HL-60/S4 (cell line): ENCODE measurements around the gene MACROD1.

Experiments
- in situ Hi-C: fragments of 300-500 bp; cut with MboI; formaldehyde crosslinking; loops from 2 replicates; pipeline ENCODE4 v1.14.3; 2022; ENCODE audit warnings: low sequenced_read_pairs

MACROD1 gene

DNA sequence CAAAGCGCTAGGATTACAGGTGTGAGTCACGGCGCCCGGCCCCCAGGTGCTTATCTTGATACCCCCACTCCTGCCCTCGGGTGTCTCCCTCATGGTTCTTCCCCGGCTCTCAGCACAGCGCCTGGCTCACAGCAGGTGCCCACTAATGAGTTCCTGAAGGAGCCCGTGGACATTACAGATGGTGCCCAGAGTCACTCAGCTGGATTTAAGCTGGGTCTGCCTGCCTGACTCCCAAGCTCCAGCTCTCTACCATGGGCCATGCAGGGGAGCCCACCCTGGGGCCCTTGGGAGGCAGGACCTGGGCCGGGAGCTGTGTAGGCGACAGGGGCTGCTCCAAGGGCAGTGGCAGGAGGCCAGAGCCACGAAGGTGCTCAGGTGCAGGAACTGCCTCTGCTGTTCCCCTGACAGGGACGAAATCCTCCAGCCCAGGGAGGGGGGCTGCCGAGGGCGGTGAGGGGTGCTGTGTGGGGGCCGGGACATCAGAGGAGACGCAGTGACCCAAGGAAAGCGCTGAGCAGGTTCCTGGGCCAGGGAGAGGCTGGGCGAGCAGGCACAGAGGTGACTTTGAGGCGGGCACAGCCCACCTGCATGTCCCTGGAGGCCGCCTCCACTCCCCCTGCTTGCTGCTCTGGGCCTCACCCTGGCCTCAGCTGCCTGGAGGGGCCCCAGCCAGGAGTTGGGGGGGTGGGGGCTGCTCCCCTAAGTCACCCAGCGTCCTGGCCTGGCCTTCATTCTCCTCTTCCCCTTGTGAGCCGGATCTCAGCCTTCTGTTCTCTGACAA lies 144.7 kb downstream of the MACROD1 start:
- in situ Hi-C loops: no loop called here

DNA sequence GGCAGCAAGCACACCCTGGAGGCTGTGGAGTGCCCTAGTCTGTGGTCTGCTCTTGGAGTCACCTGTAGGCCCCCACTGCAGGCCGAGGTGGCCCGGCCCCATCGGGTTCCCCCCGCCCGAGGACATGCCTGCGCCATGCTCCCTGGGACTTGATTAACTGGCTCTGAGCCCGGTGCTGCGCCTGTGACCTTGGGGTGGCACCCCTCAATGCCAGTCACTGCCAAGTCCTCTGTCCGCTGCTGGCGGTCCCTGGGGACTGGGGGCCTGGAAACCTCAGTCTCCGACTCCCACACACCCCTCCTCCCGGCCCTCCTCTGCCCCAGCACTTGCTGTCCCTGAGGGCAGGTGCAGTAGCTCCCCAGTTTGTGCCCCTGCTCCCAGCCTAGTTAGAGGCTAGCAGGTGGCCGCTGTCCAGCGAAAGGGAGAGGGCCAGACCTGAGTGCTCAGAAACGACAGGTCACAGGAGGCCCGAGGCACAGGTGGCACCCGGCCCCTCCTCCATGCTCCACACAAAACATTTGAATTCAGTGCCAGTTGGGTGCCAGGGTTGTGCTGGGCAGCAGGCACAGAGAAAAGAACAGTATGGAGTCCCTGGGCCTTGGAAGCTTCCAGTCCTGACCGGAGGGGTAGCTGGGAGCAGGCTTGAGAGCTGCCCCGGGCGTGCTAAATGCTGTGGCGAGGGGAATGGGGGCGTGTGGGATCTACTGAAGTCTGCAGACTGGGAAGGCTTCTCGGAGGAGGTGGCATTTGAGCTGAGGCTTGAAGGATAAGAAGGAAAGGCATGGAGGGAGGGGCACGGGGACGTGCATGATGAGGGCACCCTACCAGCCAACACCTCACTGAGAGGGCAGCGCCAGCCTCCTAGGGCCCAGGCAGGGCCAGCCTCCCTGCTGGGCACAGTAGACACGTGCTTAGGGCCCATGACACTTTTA lies 146.5 kb downstream of the MACROD1 start:
- in situ Hi-C loops: no loop called here

- in situ Hi-C loops: no loop called here
Observed at GRCh38 chr11:64018310-64018709, 147.6 kb downstream of the MACROD1 start.

- in situ Hi-C loops: no loop called here
Observed at GRCh38 chr11:64017945-64018224, 148.0 kb downstream of the MACROD1 start.

DNA sequence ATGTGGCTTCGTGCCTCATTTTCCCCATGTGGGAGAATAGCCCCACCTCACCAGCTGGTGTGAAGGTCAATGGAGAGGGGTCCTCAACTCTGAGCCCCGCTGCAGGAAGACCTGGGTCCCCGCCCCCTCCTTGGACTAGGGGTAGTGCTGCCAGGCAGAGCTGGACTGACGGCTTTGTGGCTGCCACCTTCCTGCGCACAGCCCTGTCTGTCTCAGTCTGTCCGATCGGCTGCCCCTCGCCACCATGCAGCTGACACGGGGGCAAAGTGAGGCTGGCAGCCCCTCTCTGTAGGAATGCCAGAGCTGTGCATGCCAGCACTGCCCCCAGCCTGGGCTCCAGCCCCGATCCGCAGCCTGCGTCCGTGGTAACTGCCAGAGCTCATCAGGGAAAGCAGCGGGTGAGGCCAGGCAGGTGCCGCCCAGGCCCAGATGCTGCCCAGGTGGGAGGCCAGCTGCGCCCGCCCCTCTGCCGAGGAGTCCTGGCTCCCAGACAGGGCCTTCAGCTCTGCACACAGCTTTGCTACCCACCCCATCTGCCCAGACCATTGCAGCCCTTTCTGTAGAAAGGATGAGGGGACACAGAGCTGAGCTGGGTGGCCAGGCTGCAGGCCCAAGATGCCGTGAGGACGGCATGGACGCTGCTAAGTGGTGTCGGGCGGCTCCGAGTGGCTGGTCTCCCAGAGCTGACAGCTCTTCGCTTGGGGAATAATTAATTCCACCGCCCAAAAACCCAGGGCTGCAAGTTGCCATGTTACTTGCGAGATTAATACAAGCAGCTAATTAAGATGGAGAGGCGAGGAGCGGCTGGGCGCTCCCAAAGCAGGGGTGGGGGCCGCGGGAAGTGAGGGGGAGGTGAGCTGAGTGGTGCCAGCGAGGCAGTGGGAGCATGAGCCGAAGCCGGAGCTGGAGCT lies 149.7 kb downstream of the MACROD1 start:
- in situ Hi-C loops: no loop called here

- in situ Hi-C loops: no loop called here
Observed at GRCh38 chr11:64015510-64015909, 150.4 kb downstream of the MACROD1 start.

DNA sequence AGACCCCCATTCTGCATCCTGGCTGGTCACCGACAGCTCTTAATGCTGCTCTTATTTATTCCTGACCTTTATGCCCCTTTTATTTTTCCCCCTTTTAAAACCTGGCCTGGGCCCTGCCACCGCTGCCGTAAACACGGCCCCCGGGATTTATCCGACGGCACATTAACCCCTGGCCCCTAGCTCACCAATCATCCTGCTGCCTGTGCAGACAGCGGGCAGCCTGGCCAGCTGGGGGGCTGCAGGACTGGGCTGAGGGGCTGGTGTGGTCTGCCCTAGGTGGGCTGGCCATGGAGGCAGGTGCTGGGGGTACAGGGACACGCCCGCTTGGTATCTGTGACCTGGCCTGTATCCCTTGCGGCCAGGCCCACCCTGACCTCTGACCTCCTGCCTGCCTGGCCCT lies 151.6 kb downstream of the MACROD1 start:
- in situ Hi-C loops: no loop called here

DNA sequence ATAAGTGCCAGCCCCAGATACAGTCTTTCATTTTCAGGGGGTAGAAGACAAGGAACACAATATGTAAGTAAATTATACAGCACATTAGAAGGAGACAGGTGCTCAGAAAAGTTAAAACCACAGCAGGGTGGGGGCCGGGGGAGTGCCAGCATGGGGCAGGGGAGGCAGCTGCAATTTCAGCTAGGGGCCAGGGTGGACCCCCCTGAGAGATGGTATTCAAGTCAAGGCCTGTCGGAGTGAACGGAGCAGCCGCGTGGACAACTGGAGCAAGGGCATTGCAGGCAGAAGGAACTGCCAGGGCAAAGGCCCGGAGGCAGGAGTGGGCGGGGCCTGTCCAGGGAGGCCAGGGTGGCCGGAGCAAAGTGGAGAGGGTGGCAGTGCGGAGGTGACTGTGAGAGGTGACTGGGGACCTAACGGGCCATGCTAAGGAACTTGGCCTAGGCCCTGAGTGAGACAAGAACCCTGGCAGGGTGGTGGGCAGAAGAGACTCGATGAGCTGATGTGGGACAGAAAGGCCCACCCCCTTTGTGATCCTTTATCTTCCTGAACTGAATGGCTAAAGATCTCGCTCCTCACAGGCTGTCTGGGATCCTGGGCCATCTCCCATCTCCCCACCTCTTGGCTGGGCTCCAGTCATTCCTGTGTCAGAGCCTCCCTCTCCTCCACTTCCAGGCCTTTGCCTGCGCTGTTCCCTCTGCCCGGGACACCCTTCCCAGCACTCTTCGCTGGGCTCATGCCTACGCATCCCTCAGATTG lies 152.6 kb downstream of the MACROD1 start:
- in situ Hi-C loops: no loop called here

DNA sequence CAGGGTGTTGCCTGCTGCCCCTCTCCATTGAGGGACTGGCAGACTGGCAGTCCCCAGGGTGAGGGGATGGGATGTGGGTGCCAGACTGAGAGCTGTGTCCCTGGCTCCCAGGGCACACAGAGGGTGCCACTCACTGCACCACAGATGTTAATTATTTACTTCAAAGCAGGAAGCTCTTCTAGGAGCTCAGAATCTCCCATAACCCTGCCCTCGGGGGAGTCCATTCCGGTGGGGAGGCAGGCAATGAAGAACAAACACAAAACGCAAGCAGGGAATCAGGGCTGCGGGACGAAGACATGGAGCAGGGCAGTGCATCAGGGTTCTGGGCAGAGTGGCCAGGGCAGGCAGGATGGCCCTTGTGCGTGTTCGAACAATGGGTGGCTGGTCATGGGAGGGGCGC lies 154.5 kb downstream of the MACROD1 start:
- in situ Hi-C loops: no loop called here

DNA sequence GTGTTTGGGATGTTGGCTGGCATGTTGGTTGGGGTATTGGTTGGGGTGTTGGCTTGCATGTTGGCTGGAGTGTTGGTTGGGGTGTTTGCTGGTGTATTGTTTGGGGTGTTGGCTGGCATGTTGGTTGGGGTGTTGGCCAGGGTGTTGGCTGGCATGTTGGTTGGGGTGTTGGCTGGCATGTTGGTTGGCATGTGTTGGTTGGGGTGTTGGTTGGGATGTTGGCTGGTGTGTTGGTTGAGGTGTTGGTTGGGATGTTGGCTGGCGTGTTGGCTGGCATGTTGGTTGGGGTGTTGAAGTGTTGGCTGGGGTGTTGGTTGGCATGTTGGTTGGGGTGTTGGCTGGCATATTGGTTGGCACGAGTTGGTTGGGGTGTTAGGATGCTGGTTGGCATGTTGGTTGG lies 155.1 kb downstream of the MACROD1 start:
- in situ Hi-C loops: no loop called here

GRCh38 chr11:64009710-64010109 lies 156.2 kb downstream of the MACROD1 start:
- in situ Hi-C loops: loop anchor here (10.0 kb wide), 1 partner anchor 135 kb away; no protein-coding TSS in a partner anchor

DNA sequence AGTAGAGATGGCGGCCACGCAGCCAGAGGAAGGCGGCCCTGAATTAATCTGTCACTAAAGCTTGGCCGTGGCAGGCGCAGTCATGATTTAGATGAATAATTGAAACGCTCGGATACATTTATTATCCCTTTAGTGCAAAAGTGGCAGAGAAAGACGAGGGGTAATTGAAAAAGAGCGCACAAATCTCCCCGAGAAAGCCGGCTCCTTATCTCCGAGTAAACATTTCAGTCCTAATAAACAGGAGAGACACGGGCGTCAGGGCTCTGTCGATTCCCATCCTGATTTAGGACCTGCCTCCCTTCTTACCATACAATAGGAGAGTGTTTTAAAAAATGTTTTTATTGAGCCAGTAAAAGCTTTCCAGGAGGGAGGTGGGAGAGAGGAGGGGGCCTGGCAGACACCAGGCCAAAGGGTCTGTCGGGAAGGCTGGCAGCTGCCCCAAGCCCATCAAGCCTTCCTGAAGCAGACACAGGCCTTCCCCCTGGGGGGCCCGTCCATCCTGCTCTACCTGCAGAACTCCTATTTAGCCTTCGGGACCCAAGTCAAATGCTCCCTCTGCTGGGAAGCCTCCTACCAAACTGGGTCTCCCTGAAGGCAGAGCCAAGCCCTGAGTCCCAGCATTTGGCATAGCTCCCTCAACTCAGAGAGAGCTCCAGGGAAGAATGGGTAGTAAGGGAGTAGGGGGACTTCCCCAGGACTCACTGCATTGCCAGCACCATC lies 156.8 kb downstream of the MACROD1 start:
- in situ Hi-C loops: loop anchor here (10.0 kb wide), 1 partner anchor 136 kb away; no protein-coding TSS in a partner anchor

- in situ Hi-C loops: loop anchor here (10.0 kb wide), 1 partner anchor 136 kb away; no protein-coding TSS in a partner anchor
Observed at GRCh38 chr11:64008283-64008913, 157.5 kb downstream of the MACROD1 start.

DNA sequence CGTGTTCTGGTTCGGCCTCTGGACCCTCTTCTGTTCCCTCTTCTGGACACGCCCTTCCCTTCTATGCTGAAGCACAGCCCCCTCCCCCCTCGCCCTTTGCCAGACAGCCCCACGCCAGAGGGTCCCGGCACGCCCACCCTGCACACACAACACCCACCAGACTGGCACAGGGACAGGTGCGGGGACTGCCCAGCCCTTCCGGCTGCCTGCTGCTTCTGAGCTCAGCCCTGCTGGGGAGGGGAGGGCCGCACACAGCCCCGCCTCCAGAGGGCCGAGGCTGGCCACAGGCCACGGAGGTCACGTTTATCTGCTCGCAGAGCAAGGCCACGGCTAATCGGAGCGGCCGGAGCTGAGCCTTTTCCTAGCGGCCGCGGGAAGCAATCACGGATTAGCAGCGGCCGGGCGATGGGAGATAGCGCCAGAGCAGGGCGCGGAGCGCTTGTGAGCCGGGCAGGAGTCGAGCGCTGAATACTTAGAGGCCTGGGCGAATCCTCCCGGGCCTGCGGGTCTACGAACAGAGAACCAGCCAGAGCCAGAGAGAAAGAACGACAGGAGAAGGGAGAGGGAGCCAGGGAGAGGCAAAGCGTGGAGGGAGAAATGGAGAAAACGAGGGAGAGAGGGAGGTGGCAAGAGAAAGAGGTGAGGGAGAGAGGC lies 158.2 kb downstream of the MACROD1 start:
- in situ Hi-C loops: loop anchor here (10.0 kb wide), 1 partner anchor 137 kb away; no protein-coding TSS in a partner anchor

GRCh38 chr11:64007160-64007628 lies 158.7 kb downstream of the MACROD1 start:
- in situ Hi-C loops: loop anchor here (10.0 kb wide), 1 partner anchor 138 kb away; no protein-coding TSS in a partner anchor

GRCh38 chr11:64006398-64006797 lies 159.5 kb downstream of the MACROD1 start:
- in situ Hi-C loops: loop anchor here (10.0 kb wide), 1 partner anchor 138 kb away; no protein-coding TSS in a partner anchor

DNA sequence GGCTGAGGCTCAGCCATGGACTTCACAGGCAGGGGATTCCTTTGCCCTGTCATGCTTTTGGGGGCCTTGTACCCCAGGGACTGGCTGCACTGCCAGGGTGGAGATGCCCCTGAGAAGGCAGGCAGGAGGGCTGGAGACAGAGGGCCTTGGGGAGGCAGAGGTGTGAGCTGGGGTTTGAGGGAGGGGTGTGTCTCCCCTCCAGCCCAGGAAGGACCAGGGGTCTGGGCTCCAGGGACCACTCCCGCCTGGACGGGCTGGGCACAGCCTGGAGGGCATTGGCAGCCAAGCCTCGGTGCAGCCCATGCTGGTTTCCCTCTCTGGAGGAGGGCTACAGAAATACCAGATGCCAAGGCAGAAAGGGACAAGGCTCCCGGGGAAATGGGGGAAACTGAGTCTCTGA lies 160.2 kb downstream of the MACROD1 start:
- in situ Hi-C loops: loop anchor here (10.0 kb wide), 1 partner anchor 139 kb away; no protein-coding TSS in a partner anchor

DNA sequence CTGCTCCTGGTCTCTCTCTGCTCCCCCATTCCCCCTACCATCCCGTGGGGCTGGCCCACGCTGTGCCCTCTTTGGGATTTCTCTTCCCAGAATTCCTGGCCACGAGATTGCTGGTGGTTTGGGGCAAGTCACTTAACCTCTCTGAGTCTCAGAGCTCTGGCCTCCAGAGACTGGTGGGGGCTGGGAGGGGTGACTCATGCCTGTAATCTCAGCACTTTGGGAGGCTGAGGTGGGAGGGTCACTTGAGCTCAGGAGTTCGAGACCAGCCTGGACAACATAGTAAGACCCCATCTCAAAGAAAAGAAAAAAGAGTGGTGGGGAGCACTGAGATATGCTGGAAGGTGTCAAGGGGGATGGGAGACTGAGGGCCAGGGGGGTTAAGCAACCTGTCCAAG lies 161.3 kb downstream of the MACROD1 start:
- in situ Hi-C loops: loop anchor here (10.0 kb wide), 1 partner anchor 140 kb away; no protein-coding TSS in a partner anchor
